ENCODE data around the gene TXNRD3. TPM values are rescaled to one million over a fixed set of nuclear protein-coding genes. Genes with fewer than 3 reads are reported as not detected.

Gene TXNRD3
- polyA plus RNA-seq, 3 donors = 0.57 to 1.7 (median 0.90) TPM

DNA sequence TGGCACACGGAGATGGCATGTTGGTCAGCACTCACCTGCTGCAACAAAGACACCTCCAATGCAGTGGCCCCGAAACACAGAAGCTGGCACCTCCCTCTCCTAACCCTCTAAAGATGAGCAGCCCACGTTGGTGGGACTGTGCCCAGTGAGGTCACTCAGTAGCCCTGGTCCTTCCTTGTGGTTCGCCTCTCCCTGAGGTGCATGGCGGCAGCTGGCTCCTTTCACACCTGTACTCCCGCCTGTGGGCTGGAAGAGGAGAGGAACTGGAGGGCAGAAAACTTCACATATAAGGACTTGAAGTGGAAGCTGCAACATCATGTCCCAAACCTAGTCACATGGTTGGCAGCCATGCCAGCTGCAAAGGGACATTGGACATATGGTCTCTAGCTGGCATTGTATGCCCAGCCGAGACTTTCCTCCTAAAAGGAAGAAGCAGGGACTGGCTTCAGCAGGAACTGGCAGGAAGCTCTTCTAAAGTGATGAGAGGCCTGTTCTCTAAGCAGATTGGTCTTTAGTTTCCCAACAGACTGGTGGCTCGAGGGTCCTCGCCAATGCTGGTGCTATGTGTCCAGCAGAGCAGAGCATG is 85.4 kb downstream of the TXNRD3 start:
- DNase-seq = no peak
- Histone ChIP-seq H3K9me3 (replicated peaks in 1 of 2; ENCODE audit: control insufficient read depth in 1 of 2, insufficient read depth in 1 of 2, low read length in 2 of 2) (no peaks in the 10 kb centered on the region), H3K36me3 (replicated peaks in 1 of 2; ENCODE audit: control insufficient read depth in 1 of 2, insufficient read depth in 2 of 2, low read length in 2 of 2) (no peaks in the 10 kb centered on the region), H3K4me3 (replicated peaks in 1 of 3; ENCODE audit: low read depth in 2 of 3, low read length in 3 of 3) (no peak overlapping the region), H3K9ac (ENCODE audit: insufficient read depth, low read length, poor library complexity, severe bottlenecking) (no peak overlapping the region), H4K20me1 (ENCODE audit: insufficient read depth, low read length) (no peaks in the 10 kb centered on the region), H2AFZ (ENCODE audit: insufficient read depth, low read depth, low read length, poor library complexity, severe bottlenecking) (no peak overlapping the region), H3K4me2 (replicated peaks; ENCODE audit: extremely low read depth, low read length, poor library complexity, severe bottlenecking) (no peak overlapping the region), H3K27me3 (ENCODE audit: control insufficient read depth in 2 of 2, insufficient read depth in 2 of 2, low read length in 2 of 2) (no peaks in the 10 kb centered on the region), H3K79me2 (ENCODE audit: insufficient read depth, low read length) (no peaks in the 10 kb centered on the region), H3K4me1 (ENCODE audit: control insufficient read depth in 1 of 2, insufficient read depth in 2 of 2, low read length in 2 of 2) (no peaks in the 10 kb centered on the region), H3K27ac (ENCODE audit: low read depth in 1 of 2, low read length in 2 of 2) (no peak overlapping the region)
- WGBS (ENCODE audit: insufficient coverage) = 92% methylated on average over 6 of the region's 9 CpGs
- Mint-ChIP-seq H3K4me1 (no peaks in the 10 kb centered on the region), H3K27me3 (ENCODE audit: low read depth in 3 of 3) (peaks cover 0 to 2% (median 0%) of the 10 kb centered on the region in 3 donors), H3K4me3 (no peak overlapping the region), H3K9me3 (no peaks in the 10 kb centered on the region), H3K36me3 (no peaks in the 10 kb centered on the region), H3K27ac (no peak overlapping the region)
- intact Hi-C loops (cut with micrococcal nuclease) = no loop called here
- TF ChIP-seq CTCF (IDR thresholded peaks at IDR 0.05) = no peak

GRCh38 chr3:126568776-126569342 is 86.1 kb downstream of the TXNRD3 start:
- Mint-ChIP-seq H3K4me1 (no peaks in the 10 kb centered on the region), H3K9me3 (no peaks in the 10 kb centered on the region), H3K27me3 (ENCODE audit: low read depth in 3 of 3) (peaks cover 0 to 2% (median 0%) of the 10 kb centered on the region in 3 donors), H3K4me3 (no peak overlapping the region), H3K27ac (no peak overlapping the region), H3K36me3 (no peaks in the 10 kb centered on the region)
- H2AFZ ChIP-seq (ENCODE audit: insufficient read depth, low read depth, low read length, poor library complexity, severe bottlenecking) = no peak overlapping the region
- DNase-seq = no peak
- intact Hi-C loops (cut with micrococcal nuclease) = no loop called here
- H3K27ac ChIP-seq (ENCODE audit: low read depth in 1 of 2, low read length in 2 of 2) = no peak overlapping the region
- H3K4me2 ChIP-seq (replicated peaks; ENCODE audit: extremely low read depth, low read length, poor library complexity, severe bottlenecking) = no peak overlapping the region
- H3K4me3 ChIP-seq (replicated peaks in 1 of 3; ENCODE audit: low read depth in 2 of 3, low read length in 3 of 3) = no peak overlapping the region
- H3K36me3 ChIP-seq (replicated peaks in 1 of 2; ENCODE audit: control insufficient read depth in 1 of 2, insufficient read depth in 2 of 2, low read length in 2 of 2) = no peaks in the 10 kb centered on the region
- no peak for TF ChIP-seq CTCF (IDR thresholded peaks at IDR 0.05)
- H3K79me2 ChIP-seq (ENCODE audit: insufficient read depth, low read length) = no peaks in the 10 kb centered on the region
- no peaks in the 10 kb centered on the region for H3K4me1 ChIP-seq (ENCODE audit: control insufficient read depth in 1 of 2, insufficient read depth in 2 of 2, low read length in 2 of 2)
- H3K9ac ChIP-seq (ENCODE audit: insufficient read depth, low read length, poor library complexity, severe bottlenecking) = no peak overlapping the region
- WGBS (ENCODE audit: insufficient coverage) = 71% methylated on average over 3 of the region's 3 CpGs
- no peaks in the 10 kb centered on the region for H4K20me1 ChIP-seq (ENCODE audit: insufficient read depth, low read length)
- no peaks in the 10 kb centered on the region for H3K9me3 ChIP-seq (replicated peaks in 1 of 2; ENCODE audit: control insufficient read depth in 1 of 2, insufficient read depth in 1 of 2, low read length in 2 of 2)
- H3K27me3 ChIP-seq (ENCODE audit: control insufficient read depth in 2 of 2, insufficient read depth in 2 of 2, low read length in 2 of 2) = no peaks in the 10 kb centered on the region
